ENCODE data around the gene IGSF21. TPM values are rescaled to one million over a fixed set of nuclear protein-coding genes. Genes with fewer than 3 reads are reported as not detected.

IGSF21 gene
- total RNA-seq, 3 donors from 2014 or later (not counting 1 experiment from before 2014, with no cell fraction given) = not detected

DNA sequence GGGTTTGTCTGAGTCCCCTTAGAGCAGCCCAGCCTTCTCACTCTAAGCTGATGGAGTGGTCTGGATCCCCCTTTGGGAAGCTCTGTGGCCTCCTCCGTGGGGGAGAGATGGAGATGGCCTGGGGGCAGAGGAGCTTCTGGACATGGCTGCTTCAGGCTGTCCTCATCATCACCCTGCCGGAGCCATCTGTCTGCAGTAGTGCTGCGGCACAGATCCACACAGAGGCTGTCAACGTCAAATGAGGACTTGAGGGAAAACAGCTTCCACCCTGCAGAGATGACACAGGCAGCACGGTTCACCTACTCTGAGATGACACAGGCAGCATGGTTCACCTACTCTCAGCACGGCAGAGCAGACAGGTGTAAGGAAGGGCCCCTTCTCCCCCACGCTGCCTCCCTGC lies 134.3 kb downstream of the IGSF21 start:
- DNase-seq (no peak), ATAC-seq (no peak)
- Histone ChIP-seq H3K36me3 (ENCODE audit: control insufficient read depth, insufficient read depth, low read length) (no peaks in the 10 kb centered on the region), H3K9me3 (ENCODE audit: control insufficient read depth, insufficient read depth, low read length) (no peaks in the 10 kb centered on the region), H3K27ac (ENCODE audit: low read length) (no peak overlapping the region), H3K4me3 (ENCODE audit: low read length) (no peak overlapping the region), H3K4me1 (ENCODE audit: control insufficient read depth, insufficient read depth, low read length) (no peaks in the 10 kb centered on the region), H3K27me3 (ENCODE audit: control insufficient read depth, insufficient read depth, low read length) (no peaks in the 10 kb centered on the region)
- Mint-ChIP-seq H3K27ac (no peak overlapping the region), H3K4me3 (no peak overlapping the region), H3K36me3 (no peaks in the 10 kb centered on the region), H3K4me1 (no peaks in the 10 kb centered on the region), H3K9me3 (no peaks in the 10 kb centered on the region), H3K27me3 (ENCODE audit: low read depth in 2 of 2) (peaks cover 2 to 10% of the 10 kb centered on the region in 2 donors)
- intact Hi-C loops (cut with micrococcal nuclease) = no loop called here
- TF ChIP-seq, protein P1, sequence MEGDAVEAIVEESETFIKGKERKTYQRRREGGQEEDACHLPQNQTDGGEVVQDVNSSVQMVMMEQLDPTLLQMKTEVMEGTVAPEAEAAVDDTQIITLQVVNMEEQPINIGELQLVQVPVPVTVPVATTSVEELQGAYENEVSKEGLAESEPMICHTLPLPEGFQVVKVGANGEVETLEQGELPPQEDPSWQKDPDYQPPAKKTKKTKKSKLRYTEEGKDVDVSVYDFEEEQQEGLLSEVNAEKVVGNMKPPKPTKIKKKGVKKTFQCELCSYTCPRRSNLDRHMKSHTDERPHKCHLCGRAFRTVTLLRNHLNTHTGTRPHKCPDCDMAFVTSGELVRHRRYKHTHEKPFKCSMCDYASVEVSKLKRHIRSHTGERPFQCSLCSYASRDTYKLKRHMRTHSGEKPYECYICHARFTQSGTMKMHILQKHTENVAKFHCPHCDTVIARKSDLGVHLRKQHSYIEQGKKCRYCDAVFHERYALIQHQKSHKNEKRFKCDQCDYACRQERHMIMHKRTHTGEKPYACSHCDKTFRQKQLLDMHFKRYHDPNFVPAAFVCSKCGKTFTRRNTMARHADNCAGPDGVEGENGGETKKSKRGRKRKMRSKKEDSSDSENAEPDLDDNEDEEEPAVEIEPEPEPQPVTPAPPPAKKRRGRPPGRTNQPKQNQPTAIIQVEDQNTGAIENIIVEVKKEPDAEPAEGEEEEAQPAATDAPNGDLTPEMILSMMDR (IDR thresholded peaks at IDR 0.05) = no peak
- 73% methylated on average over 6 of the region's 7 CpGs for WGBS (ENCODE audit: insufficient coverage)

DNA sequence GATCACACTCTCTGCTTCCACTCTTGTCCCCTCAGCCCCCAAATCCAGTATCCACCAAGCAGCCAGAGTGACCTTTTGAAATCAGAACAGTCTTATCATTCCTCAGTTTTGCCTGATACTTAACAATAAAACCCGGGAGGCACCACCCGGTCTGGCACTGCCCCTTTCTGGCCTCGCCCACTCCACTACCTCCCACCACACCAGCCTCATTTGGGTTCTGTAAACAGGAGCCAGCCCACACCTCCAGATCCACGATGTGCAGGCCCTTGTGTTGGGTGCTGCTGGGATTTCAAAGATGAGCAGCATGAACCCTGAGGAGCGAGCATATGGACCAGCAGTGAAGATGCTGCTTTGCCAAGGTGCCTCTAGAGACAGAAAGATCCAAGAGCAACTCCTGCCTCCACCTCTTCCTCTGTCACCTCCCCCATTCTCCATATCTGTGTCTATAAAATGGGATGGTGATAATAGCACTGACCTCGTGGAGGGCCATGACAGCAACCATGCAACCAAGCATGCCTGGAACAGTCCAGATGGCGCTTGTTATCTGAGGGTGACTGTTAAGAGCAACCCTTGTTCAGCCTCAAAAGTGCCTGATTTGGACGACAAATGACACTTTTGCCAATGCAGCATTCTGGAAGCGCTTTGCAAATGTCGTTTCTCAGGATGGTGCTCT lies 136.0 kb downstream of the IGSF21 start:
- TF ChIP-seq, protein P1 (IDR thresholded peaks at IDR 0.05) = no peak
- WGBS (ENCODE audit: insufficient coverage) = 67% methylated on average over 10 of the region's 10 CpGs
- H3K4me3 Mint-ChIP-seq = no peak overlapping the region

DNA sequence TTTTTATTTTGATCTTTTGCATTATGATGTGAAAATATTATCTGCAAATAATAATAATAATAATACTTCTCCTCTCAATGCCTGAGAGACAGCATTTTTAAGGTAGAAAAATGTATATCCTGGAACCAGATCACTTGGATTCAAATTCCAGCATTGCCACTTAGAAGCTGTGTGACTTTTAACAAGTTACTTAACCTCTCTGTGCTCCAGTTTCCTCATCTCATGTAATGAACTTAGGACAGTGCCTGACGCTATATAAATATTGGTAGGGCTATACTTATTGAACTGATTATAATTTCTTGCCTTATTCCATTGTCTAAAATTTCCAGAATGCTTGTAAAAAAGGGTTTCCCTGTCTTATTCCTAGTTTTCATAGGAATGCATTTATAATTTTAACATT lies 137.2 kb downstream of the IGSF21 start:
- ATAC-seq = no peak
- WGBS (ENCODE audit: insufficient coverage) = no CpG with 5 or more reads among the region's 1 CpG
- Mint-ChIP-seq H3K4me1 (no peaks in the 10 kb centered on the region), H3K27ac (no peak overlapping the region), H3K27me3 (ENCODE audit: low read depth in 2 of 2) (no peaks in the 10 kb centered on the region), H3K9me3 (no peaks in the 10 kb centered on the region), H3K36me3 (no peaks in the 10 kb centered on the region), H3K4me3 (no peak overlapping the region)
- no peak overlapping the region for H3K27ac ChIP-seq (ENCODE audit: low read length)
- intact Hi-C loops (cut with micrococcal nuclease) = no loop called here
- no peaks in the 10 kb centered on the region for H3K9me3 ChIP-seq (ENCODE audit: control insufficient read depth, insufficient read depth, low read length)
- no peaks in the 10 kb centered on the region for H3K36me3 ChIP-seq (ENCODE audit: control insufficient read depth, insufficient read depth, low read length)
- no peaks in the 10 kb centered on the region for H3K4me1 ChIP-seq (ENCODE audit: control insufficient read depth, insufficient read depth, low read length)
- TF ChIP-seq, protein P1 (IDR thresholded peaks at IDR 0.05) = no peak
- no peaks in the 10 kb centered on the region for H3K27me3 ChIP-seq (ENCODE audit: control insufficient read depth, insufficient read depth, low read length)
- no peak overlapping the region for H3K4me3 ChIP-seq (ENCODE audit: low read length)
- no peak for DNase-seq

More for the DNA sequence above, 136.0 kb downstream of the IGSF21 start:
- no peak overlapping the region for H3K4me3 ChIP-seq (ENCODE audit: low read length)
- DNase-seq (no peak), ATAC-seq (no peak)
- H3K9me3 Mint-ChIP-seq = no peaks in the 10 kb centered on the region
- no peaks in the 10 kb centered on the region for H3K4me1 ChIP-seq (ENCODE audit: control insufficient read depth, insufficient read depth, low read length)
- no peaks in the 10 kb centered on the region for H3K36me3 ChIP-seq (ENCODE audit: control insufficient read depth, insufficient read depth, low read length)
- intact Hi-C loops (cut with micrococcal nuclease) = no loop called here
- H3K27ac ChIP-seq (ENCODE audit: low read length) = no peak overlapping the region
- no peaks in the 10 kb centered on the region for H3K4me1 Mint-ChIP-seq
- no peaks in the 10 kb centered on the region for H3K36me3 Mint-ChIP-seq
- no peaks in the 10 kb centered on the region for H3K27me3 Mint-ChIP-seq (ENCODE audit: low read depth in 2 of 2)
- H3K9me3 ChIP-seq (ENCODE audit: control insufficient read depth, insufficient read depth, low read length) = no peaks in the 10 kb centered on the region
- H3K27ac Mint-ChIP-seq = no peak overlapping the region
- no peaks in the 10 kb centered on the region for H3K27me3 ChIP-seq (ENCODE audit: control insufficient read depth, insufficient read depth, low read length)

DNA sequence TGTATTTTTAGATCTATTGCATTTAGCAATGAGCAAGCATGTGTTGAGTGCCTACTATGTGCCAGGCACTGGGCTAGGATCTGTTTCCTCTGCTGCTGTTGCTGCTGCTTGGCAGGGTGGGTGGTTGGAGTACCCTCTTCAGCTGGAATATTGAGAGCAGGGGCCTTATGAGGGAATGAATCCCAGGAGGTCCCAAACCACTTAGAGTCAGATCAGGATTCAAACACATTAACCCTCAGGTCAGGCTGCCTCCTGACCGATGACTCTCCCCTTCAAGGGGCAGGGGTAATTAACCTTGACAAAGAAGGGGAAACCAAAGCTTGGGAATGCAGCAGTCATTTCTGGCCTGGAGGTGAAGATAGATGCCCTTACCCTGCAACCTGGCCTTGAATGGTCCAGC lies 138.0 kb downstream of the IGSF21 start:
- H3K27me3 ChIP-seq (ENCODE audit: control insufficient read depth, insufficient read depth, low read length) = no peaks in the 10 kb centered on the region
- TF ChIP-seq, protein P1 (IDR thresholded peaks at IDR 0.05) = no peak
- no peaks in the 10 kb centered on the region for H3K9me3 Mint-ChIP-seq
- no peak overlapping the region for H3K4me3 ChIP-seq (ENCODE audit: low read length)
- intact Hi-C loops (cut with micrococcal nuclease) = no loop called here
- H3K27me3 Mint-ChIP-seq (ENCODE audit: low read depth in 2 of 2) = no peaks in the 10 kb centered on the region
- no peaks in the 10 kb centered on the region for H3K4me1 Mint-ChIP-seq
- no peaks in the 10 kb centered on the region for H3K36me3 ChIP-seq (ENCODE audit: control insufficient read depth, insufficient read depth, low read length)
- H3K4me1 ChIP-seq (ENCODE audit: control insufficient read depth, insufficient read depth, low read length) = no peaks in the 10 kb centered on the region
- WGBS (ENCODE audit: insufficient coverage) = 81% methylated on average over 1 of the region's 1 CpG
- H3K9me3 ChIP-seq (ENCODE audit: control insufficient read depth, insufficient read depth, low read length) = no peaks in the 10 kb centered on the region
- H3K27ac ChIP-seq (ENCODE audit: low read length) = no peak overlapping the region
- no peak overlapping the region for H3K4me3 Mint-ChIP-seq
- no peaks in the 10 kb centered on the region for H3K36me3 Mint-ChIP-seq
- H3K27ac Mint-ChIP-seq = no peak overlapping the region
- DNase-seq (no peak), ATAC-seq (no peak)
